Measurements from ENCODE around the gene EEFSEC.

The EEFSEC gene

DNA sequence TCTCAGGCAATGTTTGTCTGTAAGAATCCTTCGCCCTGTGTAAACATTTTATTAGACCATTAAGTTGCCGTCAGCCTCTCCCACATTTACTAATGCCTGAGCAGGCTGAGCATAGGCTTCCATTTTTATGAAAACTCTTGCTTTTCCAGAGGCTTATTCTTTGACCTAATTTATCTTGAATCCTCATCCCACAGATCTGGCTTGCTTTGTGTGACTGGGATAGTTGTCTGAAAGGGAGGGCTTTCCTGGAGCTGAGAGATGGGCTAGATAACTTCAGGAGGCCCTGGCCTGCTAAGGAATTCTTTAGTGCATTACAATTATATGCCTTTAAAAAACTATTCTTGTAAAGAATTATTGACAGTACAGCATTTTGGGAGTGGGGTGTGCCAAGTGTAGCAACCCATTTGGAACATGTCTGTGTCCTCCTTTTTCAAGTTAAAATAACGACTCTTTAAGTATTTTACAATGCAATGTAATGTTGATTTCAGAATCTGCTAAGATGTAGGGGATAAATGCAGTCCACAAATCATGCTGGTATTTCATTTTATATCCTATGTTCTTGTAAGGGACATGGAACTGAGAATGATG lies 52.4 kb downstream of the EEFSEC start:
- no peak overlapping the region for H3K4me3 Mint-ChIP-seq
- H3K27me3 Mint-ChIP-seq, result no peaks in the 10 kb centered on the region
- peaks cover 11% of the 10 kb centered on the region for H3K36me3 Mint-ChIP-seq (ENCODE audit: low read depth)
- H3K27ac Mint-ChIP-seq, result no peak overlapping the region
- DNase-seq, result no peak
- peaks cover 7% of the 10 kb centered on the region for H3K4me1 Mint-ChIP-seq
- no peaks in the 10 kb centered on the region for H3K9me3 Mint-ChIP-seq
- no peak for ATAC-seq

DNA sequence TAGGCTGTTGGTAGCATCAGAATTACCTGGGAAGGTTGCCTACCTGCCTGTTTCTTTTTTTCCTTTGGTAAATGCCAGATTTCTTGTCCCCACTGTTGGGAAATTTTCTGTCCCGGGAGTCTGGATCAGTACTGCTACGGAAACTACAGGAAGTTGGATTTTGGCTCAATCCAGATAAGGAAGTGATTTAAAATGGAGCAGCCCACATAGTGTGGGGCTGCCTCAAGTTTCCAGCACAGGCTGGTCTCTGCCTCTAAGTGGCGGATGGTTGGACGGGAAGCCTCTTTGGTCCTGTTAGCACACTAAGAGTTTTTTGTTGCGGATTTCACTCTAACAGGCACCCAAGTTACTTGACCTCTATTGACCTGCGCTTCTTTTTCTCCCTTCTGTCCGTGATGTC lies 54.7 kb downstream of the EEFSEC start:
- H3K36me3 Mint-ChIP-seq (ENCODE audit: low read depth), result peaks cover 8% of the 10 kb centered on the region
- no peaks in the 10 kb centered on the region for H3K27me3 Mint-ChIP-seq
- peaks cover 4% of the 10 kb centered on the region for H3K4me1 Mint-ChIP-seq
- H3K9me3 Mint-ChIP-seq, result no peaks in the 10 kb centered on the region
- H3K27ac Mint-ChIP-seq, result no peak overlapping the region
- ATAC-seq (no peak), DNase-seq (no peak)
- no peak overlapping the region for H3K4me3 Mint-ChIP-seq

DNA sequence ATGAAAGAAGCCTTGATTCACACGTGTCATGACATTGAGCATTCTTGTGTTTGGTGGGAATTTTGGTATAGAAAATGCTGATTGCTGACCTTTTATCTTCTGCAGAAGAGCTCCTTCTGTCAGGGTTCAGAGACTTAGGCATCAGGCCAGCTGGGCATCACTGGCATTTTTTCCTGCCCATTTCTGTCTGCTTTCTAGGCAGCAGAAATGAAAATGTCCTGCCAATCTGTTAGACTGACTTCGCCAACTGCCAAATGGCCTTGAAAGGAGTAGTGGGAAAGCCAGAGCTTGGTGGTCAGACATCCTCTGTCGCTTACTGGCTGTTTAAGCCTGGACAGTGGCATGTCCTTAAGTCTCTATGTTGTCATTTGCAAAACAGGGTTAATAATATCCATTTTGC lies 57.4 kb downstream of the EEFSEC start:
- no peak overlapping the region for H3K4me3 Mint-ChIP-seq
- DNase-seq, result no peak
- no peak overlapping the region for H3K27ac Mint-ChIP-seq
- no peaks in the 10 kb centered on the region for H3K27me3 Mint-ChIP-seq
- no peak for ATAC-seq
- peaks cover 3% of the 10 kb centered on the region for H3K36me3 Mint-ChIP-seq (ENCODE audit: low read depth)
- no peaks in the 10 kb centered on the region for H3K9me3 Mint-ChIP-seq
- H3K4me1 Mint-ChIP-seq, result peaks cover 4% of the 10 kb centered on the region

DNA sequence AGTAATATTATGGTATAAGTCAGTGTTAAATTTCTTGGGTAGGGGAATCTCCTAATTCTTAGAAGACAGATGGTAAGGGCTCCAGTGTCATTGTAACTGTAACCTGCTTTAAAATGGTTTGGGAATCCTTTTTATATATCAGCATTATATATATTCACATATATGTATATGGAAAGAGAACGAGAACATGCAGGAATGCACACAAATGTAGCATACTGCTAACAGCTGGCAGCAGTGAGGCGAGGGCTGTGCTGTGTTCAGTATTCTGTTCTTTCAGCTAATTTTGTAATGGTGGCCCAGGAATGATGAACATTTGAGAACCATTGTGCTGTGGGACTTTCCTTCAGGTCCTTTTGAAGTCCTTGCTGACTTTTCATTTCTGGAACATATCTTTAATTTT lies 60.8 kb downstream of the EEFSEC start:
- H3K4me3 Mint-ChIP-seq, result no peak overlapping the region
- DNase-seq (no peak), ATAC-seq (no peak)
- H3K27ac Mint-ChIP-seq, result no peak overlapping the region
- H3K4me1 Mint-ChIP-seq, result peaks cover 15% of the 10 kb centered on the region
- no peaks in the 10 kb centered on the region for H3K9me3 Mint-ChIP-seq
- no peaks in the 10 kb centered on the region for H3K27me3 Mint-ChIP-seq
- peaks cover 4% of the 10 kb centered on the region for H3K36me3 Mint-ChIP-seq (ENCODE audit: low read depth)

DNA sequence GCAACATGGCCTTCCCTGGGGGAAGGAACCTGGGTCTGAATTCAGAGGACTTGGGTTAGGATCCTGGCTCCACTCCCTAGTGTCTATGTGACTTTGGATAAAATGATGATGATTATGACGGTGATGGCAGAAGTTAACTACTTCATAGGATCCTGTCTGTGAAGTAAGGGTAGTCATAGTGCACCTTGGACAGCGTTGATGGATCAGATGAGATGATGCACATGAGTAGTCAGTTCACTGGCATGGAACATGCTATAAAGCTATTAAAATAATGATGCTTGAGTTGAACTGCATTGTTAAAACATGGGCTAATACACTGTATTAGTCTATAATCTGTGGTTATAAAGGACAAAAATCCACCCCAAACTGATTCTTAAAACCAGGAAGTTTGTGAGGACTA lies 62.0 kb downstream of the EEFSEC start:
- Mint-ChIP-seq H3K4me3 (no peak overlapping the region), H3K27me3 (no peaks in the 10 kb centered on the region), H3K27ac (no peak overlapping the region), H3K36me3 (ENCODE audit: low read depth) (peaks cover 14% of the 10 kb centered on the region), H3K4me1 (peaks cover 13% of the 10 kb centered on the region), H3K9me3 (no peaks in the 10 kb centered on the region)
- no peak for DNase-seq
- no peak for ATAC-seq

DNA sequence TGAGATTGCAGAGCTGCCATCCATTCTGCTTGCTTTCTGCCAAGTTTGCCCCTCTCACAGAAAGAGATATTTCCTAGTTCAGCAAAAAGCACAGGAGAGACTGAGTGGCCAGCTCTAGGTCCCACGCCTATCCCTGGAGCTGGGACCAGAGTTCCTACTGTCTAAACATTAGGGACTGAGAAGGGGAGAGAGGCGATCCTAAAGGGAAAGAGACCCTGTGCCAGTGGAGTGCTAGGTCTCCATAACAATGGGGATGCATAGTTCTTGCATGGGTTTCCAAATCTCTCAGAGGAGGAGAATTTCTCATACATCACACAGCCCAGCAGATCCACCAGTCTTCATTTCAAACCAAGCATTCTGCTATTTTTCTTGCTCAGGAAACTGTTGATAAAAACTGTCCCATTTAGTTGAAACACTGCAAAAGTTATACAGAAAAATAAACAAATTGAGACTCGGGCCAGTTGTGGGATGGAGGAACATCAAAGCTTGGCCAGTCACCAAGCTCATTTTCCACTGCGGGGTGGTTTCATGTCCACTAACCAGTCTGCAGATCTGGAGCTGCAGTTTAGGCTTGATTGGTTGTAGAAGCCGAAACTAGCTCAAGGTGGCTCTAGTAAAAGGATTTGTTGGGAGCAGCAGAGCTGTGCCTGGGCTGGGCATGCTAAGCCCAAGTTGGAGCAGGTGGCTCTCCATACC lies 62.7 kb downstream of the EEFSEC start:
- DNase-seq, result no peak
- Mint-ChIP-seq H3K9me3 (peaks cover 4% of the 10 kb centered on the region), H3K27ac (no peak overlapping the region), H3K27me3 (no peaks in the 10 kb centered on the region), H3K4me3 (no peak overlapping the region), H3K36me3 (ENCODE audit: low read depth) (peaks cover 21% of the 10 kb centered on the region), H3K4me1 (peaks cover 13% of the 10 kb centered on the region)
- ATAC-seq, result no peak

DNA sequence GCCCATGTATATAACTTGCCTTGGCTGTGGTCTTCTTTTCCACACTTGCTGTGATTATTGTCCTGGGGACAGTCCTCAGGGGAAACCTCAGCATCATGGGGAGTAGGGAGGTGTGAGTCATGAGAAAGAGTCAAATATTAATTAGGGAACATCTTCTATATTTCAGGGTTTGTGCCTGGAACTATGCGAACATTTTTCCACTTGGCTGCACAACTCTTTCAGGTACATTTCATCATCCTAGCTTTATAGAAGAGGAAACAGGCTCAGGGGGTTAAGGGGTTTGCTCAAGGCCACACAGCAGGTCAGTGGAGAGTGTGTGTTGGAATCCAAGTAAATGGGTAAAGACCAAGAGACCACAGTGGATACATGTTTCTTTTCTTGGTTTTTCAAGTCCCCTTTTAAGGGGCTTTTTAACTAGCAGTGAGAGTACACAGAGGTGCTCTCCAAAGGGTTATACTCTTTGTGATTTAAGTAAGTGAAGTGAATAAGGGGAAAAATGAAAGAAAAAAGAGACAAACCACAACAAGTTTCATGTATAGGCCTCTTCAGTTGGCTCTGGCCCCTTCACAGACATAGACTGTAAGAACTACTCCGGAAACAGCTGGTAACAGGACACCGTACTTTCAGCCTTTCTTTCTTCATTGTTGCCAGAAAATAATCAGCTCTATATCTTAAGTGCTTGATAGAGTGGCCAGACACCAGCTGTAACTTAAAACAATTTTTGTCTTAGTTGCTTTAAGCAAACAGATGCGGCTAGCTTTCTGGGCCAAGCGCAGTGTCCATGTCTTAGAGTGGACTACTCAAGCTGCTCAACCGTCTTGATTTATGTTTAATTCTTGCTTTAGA lies 64.6 kb downstream of the EEFSEC start:
- H3K4me1 Mint-ChIP-seq, result peaks cover 13% of the 10 kb centered on the region
- H3K4me3 Mint-ChIP-seq, result no peak overlapping the region
- H3K9me3 Mint-ChIP-seq, result peaks cover 11% of the 10 kb centered on the region
- peak overlapping the region; percentile 67 for H3K27ac Mint-ChIP-seq
- peaks cover 33% of the 10 kb centered on the region for H3K36me3 Mint-ChIP-seq (ENCODE audit: low read depth)
- DNase-seq (no peak), ATAC-seq (peak; percentile 70)
- H3K27me3 Mint-ChIP-seq, result no peaks in the 10 kb centered on the region

DNA sequence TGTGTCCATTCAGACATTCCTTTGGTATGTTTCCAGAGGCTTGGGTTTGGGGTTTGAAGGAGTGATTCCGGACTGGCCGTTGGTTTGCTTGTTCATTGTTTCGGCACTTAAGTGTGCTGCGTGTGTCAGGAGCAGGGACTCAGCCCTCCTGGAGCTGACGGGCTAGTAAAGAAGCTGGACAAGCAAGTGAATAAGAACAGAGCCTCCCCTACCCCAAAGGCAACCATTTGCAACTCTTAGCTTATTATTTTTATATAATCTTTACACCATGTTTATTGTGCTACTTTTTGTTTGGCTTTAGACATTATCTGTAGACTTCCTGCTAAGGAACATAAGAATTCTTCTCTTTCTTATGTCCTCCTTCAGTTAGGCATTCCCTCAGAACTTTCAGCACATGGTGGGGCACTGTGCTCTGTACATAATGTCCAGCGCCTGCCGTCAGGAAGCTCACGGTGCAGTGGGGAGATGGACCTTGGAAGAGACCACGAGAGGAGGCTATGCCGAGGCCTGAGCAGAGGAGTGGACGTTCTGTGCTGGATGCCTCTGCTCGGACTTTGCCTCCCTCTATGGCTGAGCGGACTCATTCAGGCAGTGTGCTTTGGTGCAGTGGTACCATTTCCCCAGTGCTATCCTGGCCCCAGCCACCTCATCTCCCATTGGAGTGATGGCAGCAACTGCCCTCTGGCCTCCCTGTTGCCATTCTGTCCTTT lies 65.4 kb downstream of the EEFSEC start:
- Mint-ChIP-seq H3K36me3 (ENCODE audit: low read depth) (peaks cover 39% of the 10 kb centered on the region), H3K27me3 (no peaks in the 10 kb centered on the region), H3K4me3 (no peak overlapping the region), H3K4me1 (peaks cover 13% of the 10 kb centered on the region), H3K9me3 (peaks cover 11% of the 10 kb centered on the region), H3K27ac (no peak overlapping the region)
- DNase-seq (no peak), ATAC-seq (no peak)

DNA sequence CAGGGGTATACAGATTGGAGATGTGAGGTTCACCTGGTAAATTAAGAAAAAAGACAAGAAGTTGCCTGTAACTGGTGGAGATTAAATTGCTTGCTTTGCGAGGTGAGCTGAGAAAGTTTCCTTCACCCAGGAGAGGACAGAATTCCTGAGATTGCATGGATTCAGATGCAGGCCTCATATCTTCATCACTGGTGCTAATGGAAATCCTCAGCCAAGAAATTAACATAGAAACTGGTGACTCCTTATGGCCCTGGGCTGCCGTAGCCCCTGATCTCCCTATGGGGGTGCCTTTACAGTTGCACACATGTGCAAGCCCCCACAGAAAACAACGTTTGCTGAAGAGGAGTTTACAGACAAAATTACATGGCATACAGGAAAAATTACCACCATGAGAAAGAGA lies 68.0 kb downstream of the EEFSEC start:
- peaks cover 42% of the 10 kb centered on the region for H3K36me3 Mint-ChIP-seq (ENCODE audit: low read depth)
- no peak for DNase-seq
- no peak overlapping the region for H3K4me3 Mint-ChIP-seq
- H3K27me3 Mint-ChIP-seq, result no peaks in the 10 kb centered on the region
- ATAC-seq, result no peak
- H3K4me1 Mint-ChIP-seq, result peaks cover 13% of the 10 kb centered on the region
- peaks cover 11% of the 10 kb centered on the region for H3K9me3 Mint-ChIP-seq
- H3K27ac Mint-ChIP-seq, result no peak overlapping the region

DNA sequence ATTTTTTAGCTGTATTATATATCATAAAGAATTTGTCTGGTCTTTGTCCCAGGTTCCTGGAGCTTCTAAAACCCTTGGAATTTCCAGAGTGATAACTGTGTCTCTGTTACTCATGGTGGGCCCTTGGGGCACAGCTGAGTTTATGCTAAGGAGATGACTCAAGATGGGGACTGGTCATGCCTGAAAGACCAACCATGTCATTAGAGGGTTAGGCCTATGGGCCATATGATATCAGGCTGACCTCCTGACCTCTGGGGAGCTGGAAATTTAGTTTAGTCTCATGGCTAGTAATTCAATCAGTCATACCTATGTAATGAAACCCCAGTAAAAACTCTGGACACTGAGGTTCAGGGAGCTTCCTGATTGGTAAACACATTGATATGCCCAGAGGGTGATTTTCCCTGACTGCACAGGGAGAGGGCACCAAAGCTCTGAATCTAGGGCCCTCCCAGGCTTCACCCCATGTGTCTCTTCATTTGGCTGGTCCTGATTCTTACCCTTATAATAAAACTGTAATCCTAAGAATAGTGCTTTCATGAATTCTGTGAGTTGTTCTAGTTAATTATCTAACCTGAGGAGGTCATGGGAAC lies 69.6 kb downstream of the EEFSEC start:
- peaks cover 6% of the 10 kb centered on the region for H3K4me1 Mint-ChIP-seq
- DNase-seq (no peak), ATAC-seq (no peak)
- no peak overlapping the region for H3K4me3 Mint-ChIP-seq
- peaks cover 11% of the 10 kb centered on the region for H3K9me3 Mint-ChIP-seq
- no peaks in the 10 kb centered on the region for H3K27me3 Mint-ChIP-seq
- no peak overlapping the region for H3K27ac Mint-ChIP-seq
- peaks cover 42% of the 10 kb centered on the region for H3K36me3 Mint-ChIP-seq (ENCODE audit: low read depth)

DNA sequence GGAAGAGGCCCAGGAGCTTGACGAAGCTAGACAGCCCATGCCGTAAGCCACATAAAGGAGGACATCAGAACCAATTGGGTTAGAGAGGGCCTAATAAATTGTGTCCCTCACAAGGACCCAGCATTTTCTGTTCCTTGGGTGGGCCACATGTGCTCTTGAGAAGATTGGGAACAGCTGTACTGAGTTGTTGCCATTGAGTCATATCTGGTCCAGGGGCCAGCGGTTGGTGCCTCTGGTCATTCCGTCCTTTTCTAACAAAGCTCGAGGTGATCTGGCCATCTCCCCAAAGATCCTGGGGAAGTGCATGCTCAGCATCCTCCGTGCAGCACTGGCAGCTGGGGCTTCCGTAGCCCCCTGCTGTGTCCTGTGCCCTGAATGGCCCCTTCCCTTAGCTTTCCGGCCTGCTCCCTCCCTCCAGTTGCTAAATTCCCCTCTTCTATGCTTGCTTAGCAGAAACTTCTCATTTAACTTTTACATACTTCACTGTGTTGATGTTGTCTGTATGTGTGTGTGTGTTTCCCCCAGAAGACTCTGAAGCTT lies 73.0 kb downstream of the EEFSEC start:
- Mint-ChIP-seq H3K9me3 (peaks cover 4% of the 10 kb centered on the region), H3K27me3 (no peaks in the 10 kb centered on the region), H3K4me1 (no peaks in the 10 kb centered on the region), H3K4me3 (no peak overlapping the region), H3K27ac (no peak overlapping the region), H3K36me3 (ENCODE audit: low read depth) (peaks cover 19% of the 10 kb centered on the region)
- DNase-seq (no peak), ATAC-seq (no peak)

DNA sequence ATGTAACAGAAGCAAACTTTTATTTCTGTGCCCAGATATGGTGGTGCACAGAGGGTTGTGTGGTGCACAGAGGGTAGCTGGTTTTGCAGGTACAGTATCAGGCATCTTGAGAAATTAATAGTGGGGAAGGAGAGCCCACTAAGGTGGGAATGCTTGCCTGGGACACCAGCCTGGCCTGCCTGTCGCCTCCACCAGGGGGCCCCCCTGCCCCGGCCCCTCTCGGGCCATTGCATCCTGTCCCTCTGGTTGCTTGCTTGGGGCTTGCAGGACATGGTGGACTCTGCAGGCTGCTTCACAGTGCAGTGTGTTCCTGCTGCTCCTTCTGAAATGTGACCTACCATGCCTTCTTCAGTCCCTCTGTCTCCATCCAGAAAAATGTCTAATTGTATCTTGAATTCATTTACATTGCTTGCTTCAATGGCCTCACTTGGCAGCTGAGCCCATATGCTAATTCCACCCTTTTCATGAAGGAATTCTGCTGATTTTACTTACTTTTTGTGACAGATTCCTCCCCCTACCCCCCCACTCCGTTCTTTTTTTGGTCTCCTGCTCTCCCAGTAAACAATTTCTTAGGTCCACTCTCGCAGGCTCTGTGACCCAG lies 73.6 kb downstream of the EEFSEC start:
- Mint-ChIP-seq H3K4me1 (no peaks in the 10 kb centered on the region), H3K9me3 (no peaks in the 10 kb centered on the region), H3K4me3 (no peak overlapping the region), H3K27ac (no peak overlapping the region), H3K27me3 (no peaks in the 10 kb centered on the region), H3K36me3 (ENCODE audit: low read depth) (peaks cover 15% of the 10 kb centered on the region)
- ATAC-seq (no peak), DNase-seq (peak; percentile 27)

DNA sequence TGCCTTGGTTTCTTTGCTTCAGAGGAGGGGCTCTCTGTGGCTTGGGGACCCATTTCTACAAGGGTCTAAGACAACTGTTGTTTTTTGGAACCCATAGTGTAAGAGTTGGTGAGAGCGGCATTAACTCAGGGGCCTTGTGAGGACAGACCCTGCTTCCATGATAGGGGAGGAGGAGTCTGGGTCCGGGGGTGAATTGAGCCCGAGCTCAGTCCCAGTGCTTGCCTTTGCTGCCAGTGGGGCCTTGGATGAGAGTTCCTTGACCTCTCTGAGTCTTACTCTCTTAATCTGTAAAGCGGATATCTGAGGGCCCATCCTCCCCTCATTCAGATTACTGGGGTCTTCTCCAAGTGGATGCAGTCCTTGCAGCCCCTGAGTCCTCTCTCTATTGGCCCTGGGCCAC lies 74.2 kb downstream of the EEFSEC start:
- Mint-ChIP-seq H3K27ac (no peak overlapping the region), H3K36me3 (ENCODE audit: low read depth) (peaks cover 12% of the 10 kb centered on the region)
- ATAC-seq, result no peak

More for the DNA sequence above, 74.2 kb downstream of the EEFSEC start:
- H3K4me3 Mint-ChIP-seq, result no peak overlapping the region
- no peaks in the 10 kb centered on the region for H3K27me3 Mint-ChIP-seq
- H3K4me1 Mint-ChIP-seq, result no peaks in the 10 kb centered on the region
- DNase-seq, result no peak
- H3K9me3 Mint-ChIP-seq, result no peaks in the 10 kb centered on the region

Data from activated naive CD8-positive, alpha-beta T cell treated with anti-CD3 and anti-CD28 coated beads, Interleukin-2, amount 50 U/mL, for 24 hours (primary cell).